GM12878 (cell line): Measurements from ENCODE around the gene PSMA2. TPM values are rescaled to one million over a fixed set of nuclear protein-coding genes. Genes with fewer than 3 reads are reported as not detected.
A peak's percentile ranks its signal among the peaks of the same experiment; 100 is the strongest.

Source experiments
- ATAC-seq: fragments of 200-7000 bp; cut with Tn5 transposase; 3 replicates; pipeline ENCODE4 v1.9.1; 2020; ENCODE audit warnings: mild to moderate bottlenecking, moderate library complexity
- BruUV-seq: library from RNA; stranded (reverse); fragments of 400-500 nt; replicated peaks from 2 replicates; lab custom pipeline; 2021; lab: Mats Ljungman, UMichigan
- CTCF ChIA-PET: fragments of 300-600 bp; sonication (Branson Sonifier 250); formaldehyde crosslinking; extraction: SDS; loops from one replicate; lab custom pipeline; 2021; ENCODE audit warnings: inconsistent platforms; lab: Yijun Ruan, JAX
- POLR2A ChIA-PET: fragments of 350-600 bp; formaldehyde crosslinking; extraction: SDS; loops from one replicate; lab custom pipeline; 2021; ENCODE audit warnings: inconsistent platforms; lab: Charles Lee
- RAD21 ChIA-PET: fragments of 300-600 bp; sonication (Branson Sonifier 250); formaldehyde crosslinking; loops from one replicate; lab custom pipeline; 2023; ENCODE audit warnings: antibody characterized with exemption; ENCODE audit not compliant: unreplicated experiment; lab: Charles Lee
- SMC1A ChIA-PET: fragments of 300-600 bp; sonication (Branson Sonifier 250); formaldehyde crosslinking; loops from one replicate; lab custom pipeline; 2023; ENCODE audit not compliant: unreplicated experiment, uncharacterized antibody; lab: Charles Lee
- DNase-seq: peaks from one replicate; pipeline ENCODE4 v3.0.0-alpha.2; 2011; ENCODE audit warnings: low read depth, low spot score
- FAIRE-seq: peaks from 3 replicates; lab custom pipeline; 2011; peaks lifted over from hg19 to GRCh38; lab: Jason Lieb, UNC
- H2AFZ ChIP-seq: 2 replicates; pipeline ENCODE4 v1.6.0; 2011; ENCODE audit warnings: low read depth, low read length, control low read depth; ENCODE audit not compliant: control insufficient read depth
- H3K27ac ChIP-seq: 2 replicates; pipeline ENCODE4 v1.5.1; 2011; ENCODE audit warnings: control low read depth; ENCODE audit not compliant: control insufficient read depth, insufficient read depth
- H3K27me3 ChIP-seq, 2 experiments: replicated peaks in 1 of 2; 2 replicates each; pipeline versions ENCODE4 v1.6.0 to v1.6.1; 2011; ENCODE audit warnings: low read length in 1 of 2; ENCODE audit not compliant: control insufficient read depth in 2 of 2, insufficient read depth in 2 of 2
- H3K36me3 ChIP-seq, 2 experiments: 2 replicates each; pipeline ENCODE4 v1.5.1; 2011; ENCODE audit warnings: low read length in 1 of 2; ENCODE audit not compliant: control insufficient read depth in 2 of 2, insufficient read depth in 2 of 2
- H3K4me1 ChIP-seq: 2 replicates; pipeline ENCODE4 v1.6.1; 2011; ENCODE audit warnings: mild to moderate bottlenecking, low read length, moderate library complexity, mixed read lengths; ENCODE audit not compliant: control insufficient read depth, insufficient read depth
- H3K4me2 ChIP-seq: 2 replicates; pipeline ENCODE4 v1.6.0; 2011; ENCODE audit warnings: control low read depth; ENCODE audit not compliant: control insufficient read depth, insufficient read depth
- H3K4me3 ChIP-seq: fragments of 200-600 bp; sonication (generic); 2 replicates; pipeline ENCODE4 v1.5.1; 2016
- H3K79me2 ChIP-seq: 2 replicates; pipeline ENCODE4 v1.6.0; 2011; ENCODE audit warnings: low read length; ENCODE audit not compliant: control insufficient read depth, insufficient read depth
- H3K9ac ChIP-seq: 2 replicates; pipeline ENCODE4 v1.8.0; 2011; ENCODE audit warnings: low read length, control low read depth, mixed read lengths; ENCODE audit not compliant: control insufficient read depth, insufficient read depth
- H3K9me3 ChIP-seq: replicated peaks from 3 replicates; pipeline ENCODE4 v1.5.1; 2011; ENCODE audit warnings: mild to moderate bottlenecking, low read length; ENCODE audit not compliant: control insufficient read depth, insufficient read depth
- H4K20me1 ChIP-seq: 2 replicates; pipeline ENCODE4 v1.6.0; 2011; ENCODE audit not compliant: control insufficient read depth, insufficient read depth
- BCL11A ChIP-seq: IDR thresholded peaks from 2 replicates; pipeline ENCODE4 v1.6.1; 2011; ENCODE audit warnings: low read depth, low read length
- BHLHE40 ChIP-seq, 2 experiments: fragments of 450-650 bp in 1 of 2; IDR thresholded peaks; 2 replicates each; pipeline ENCODE4 v1.6.1; 2011 to 2017; ENCODE audit warnings: low read depth in 2 of 2, borderline replicate concordance in 1 of 2, improper control_type of control experiment in 1 of 2, low read length in 1 of 2, mild to moderate bottlenecking in 1 of 2
- CBX3 ChIP-seq: fragments of 200-600 bp; sonication (generic); IDR thresholded peaks from 2 replicates; pipeline ENCODE4 v1.6.1; 2016; ENCODE audit warnings: low read depth, borderline replicate concordance
- CBX5 ChIP-seq: sonication (generic); IDR thresholded peaks from 2 replicates; pipeline ENCODE4 v1.6.1; 2016; ENCODE audit warnings: low read depth, moderate library complexity, mild to moderate bottlenecking, inconsistent platforms
- KAT2A ChIP-seq: conservative IDR thresholded peaks from 2 replicates; pipeline ENCODE4 v1.6.1; 2011; ENCODE audit warnings: low read depth, low read length; ENCODE audit not compliant: control insufficient read depth
- MXI1 ChIP-seq: fragments of 150-350 bp; IDR thresholded peaks from 2 replicates; pipeline ENCODE4 v1.6.1; 2011; ENCODE audit warnings: low read depth, mild to moderate bottlenecking, inconsistent platforms, low read length, improper control_type of control experiment
- MYB ChIP-seq: fragments of 150-350 bp; IDR thresholded peaks from 2 replicates; pipeline ENCODE4 v1.6.1; 2014; ENCODE audit warnings: mild to moderate bottlenecking, low read depth, low read length, borderline replicate concordance
- NR2F1 ChIP-seq: fragments of 450-650 bp; conservative IDR thresholded peaks from 2 replicates; pipeline ENCODE4 v1.6.1; 2017; ENCODE audit warnings: mild to moderate bottlenecking
- PAX5 ChIP-seq: IDR thresholded peaks from 2 replicates; pipeline ENCODE4 v1.6.1; 2011; ENCODE audit warnings: low read depth, low read length, borderline replicate concordance
- PBX3 ChIP-seq: IDR thresholded peaks from 2 replicates; pipeline ENCODE4 v1.6.1; 2011; ENCODE audit warnings: mild to moderate bottlenecking, low read depth, low read length, moderate library complexity; ENCODE audit not compliant: insufficient replicate concordance
- POU2F2 ChIP-seq: IDR thresholded peaks from 3 replicates; pipeline ENCODE4 v1.6.1; 2011; ENCODE audit warnings: low read depth, mild to moderate bottlenecking, low read length, borderline replicate concordance
- RAD51 ChIP-seq: fragments of 450-650 bp; IDR thresholded peaks from 2 replicates; pipeline ENCODE4 v1.6.1; 2016; ENCODE audit warnings: moderate library complexity, mild to moderate bottlenecking, inconsistent platforms
- RB1 ChIP-seq: fragments of 450-650 bp; formaldehyde crosslinking; IDR thresholded peaks from 2 replicates; pipeline ENCODE4 v1.6.1; 2017; ENCODE audit warnings: mild to moderate bottlenecking, borderline replicate concordance
- SIX5 ChIP-seq: IDR thresholded peaks from 2 replicates; pipeline ENCODE4 v1.6.1; 2011; ENCODE audit warnings: mild to moderate bottlenecking, low read depth, low read length, moderate library complexity; ENCODE audit not compliant: severe bottlenecking
- USF1 ChIP-seq: IDR thresholded peaks from 2 replicates; pipeline ENCODE4 v1.6.1; 2011; ENCODE audit warnings: borderline replicate concordance, low read depth, mild to moderate bottlenecking, moderate library complexity, mixed read lengths, low read length; ENCODE audit not compliant: insufficient read depth; ENCODE audit errors: extremely low read length
- ZNF622 ChIP-seq: fragments of 450-650 bp; IDR thresholded peaks from 2 replicates; pipeline ENCODE4 v1.6.1; 2017; ENCODE audit warnings: mild to moderate bottlenecking, inconsistent platforms
- ZZZ3 ChIP-seq: IDR thresholded peaks from 2 replicates; pipeline ENCODE4 v1.6.1; 2011; ENCODE audit warnings: low read depth; ENCODE audit not compliant: control insufficient read depth, insufficient read length
- WGBS: methylation state at CpG from one replicate; pipeline ENCODE4 v1.1.6; 2016; ENCODE audit warnings: low lambda C conversion rate; ENCODE audit not compliant: insufficient replicate concordance, insufficient coverage; ENCODE audit errors: missing lambda C conversion rate; 5-methylcytosine and 5-hydroxymethylcytosine counted together
- in situ Hi-C: fragments of 300-500 bp; cut with MboI; formaldehyde crosslinking; loops from 9 replicates; pipeline ENCODE4 v1.14.3; 2018; ENCODE audit warnings: mixed read lengths
- intact Hi-C: fragments of 100-400 bp; cut with micrococcal nuclease; formaldehyde crosslinking; loops from one replicate; pipeline ENCODE4 v1.14.2; 2022; ENCODE audit not compliant: unreplicated experiment
- polyA plus RNA-seq, 11 experiments: library from polyadenylated mRNA; depleted of rRNA in 4 of 11; unstranded in 6 of 11; stranded (reverse) in 5 of 11; fragments of >200 nt; fragmentation: Nextera tagmentation in 4 of 11; fragmentation: Illumina TruSeq in 1 of 11; extraction: Ambion mirVana in 4 of 11; extraction: Trizol in 1 of 11; gene quantifications; 1 replicate in 1 of 11; 2 replicates in 10 of 11; pipeline versions ENCODE4 v1.2.1 to v1.2.3, GENCODE V29; 2011 to 2016; ENCODE audit warnings: inconsistent platforms in 2 of 11, missing spikeins in 2 of 11, low read depth in 1 of 11
- total RNA-seq, 4 experiments: library from RNA; depleted of rRNA in 3 of 4; stranded (reverse); fragments of >200 nt in 3 of 4; fragmentation: Illumina TruSeq in 1 of 4; extraction: Trizol in 1 of 4; gene quantifications; 2 replicates each; pipeline versions ENCODE4 v1.2.1 to v1.2.3, GENCODE V29; 2013 to 2021
- TF ChIP-seq, protein P1 (sequence below): IDR thresholded peaks from 2 replicates; pipeline ENCODE4 v1.6.1; 2011; ENCODE audit warnings: low read depth, low read length, improper control_type of control experiment, borderline replicate concordance

The PSMA2 gene
- total and polyA plus RNA-seq, 10 of the 15 experiments (the other 5 are each of a cell fraction or from before 2014, with no cell fraction given), result 129 to 1,223 (median 317) TPM

- TF ChIP-seq, protein P1, sequence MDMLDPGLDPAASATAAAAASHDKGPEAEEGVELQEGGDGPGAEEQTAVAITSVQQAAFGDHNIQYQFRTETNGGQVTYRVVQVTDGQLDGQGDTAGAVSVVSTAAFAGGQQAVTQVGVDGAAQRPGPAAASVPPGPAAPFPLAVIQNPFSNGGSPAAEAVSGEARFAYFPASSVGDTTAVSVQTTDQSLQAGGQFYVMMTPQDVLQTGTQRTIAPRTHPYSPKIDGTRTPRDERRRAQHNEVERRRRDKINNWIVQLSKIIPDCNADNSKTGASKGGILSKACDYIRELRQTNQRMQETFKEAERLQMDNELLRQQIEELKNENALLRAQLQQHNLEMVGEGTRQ, result no peak
- no peak for TF ChIP-seq POU2F2
- no peak for TF ChIP-seq RB1
- no peak for TF ChIP-seq ZNF622
- TF ChIP-seq CBX3, result no peak
- no peak for TF ChIP-seq MXI1
- TF ChIP-seq CBX5, result no peak
- TF ChIP-seq USF1, result no peak
- TF ChIP-seq BCL11A, result no peak
- no peak for TF ChIP-seq NR2F1
- TF ChIP-seq RAD51, result no peak
Measured at GRCh38 chr7:42931447-42931833, 534 bp downstream of the PSMA2 start (continued).

DNA sequence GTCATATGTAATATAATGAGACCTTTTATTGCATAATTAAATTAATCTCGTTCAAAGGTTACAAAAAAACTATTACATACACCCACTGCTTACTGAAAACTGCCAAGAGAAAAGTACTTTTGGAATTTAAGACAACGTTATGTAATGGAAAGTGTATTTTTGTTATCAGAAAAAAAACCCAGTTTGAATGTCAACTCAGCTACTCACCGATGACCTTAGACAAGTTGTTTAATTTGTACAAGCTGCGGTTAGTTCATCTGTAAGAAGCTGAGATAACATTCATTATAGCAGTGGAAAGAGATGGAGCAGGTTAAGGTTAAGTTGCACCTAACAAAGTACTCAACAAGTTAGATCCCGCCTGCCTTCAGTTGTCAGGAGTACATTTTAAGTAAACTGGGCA lies 1.1 kb downstream of the PSMA2 start:
- Histone ChIP-seq H3K9me3 (no peaks in the 10 kb centered on the region), H2AFZ (no peak overlapping the region), H3K36me3 (0 out of 4 replicates have a peak, but pooled peaks cover 0 to 9% of the 10 kb centered on the region in 2 experiments), H3K4me2 (peak overlapping the region; percentile 82), H4K20me1 (peaks cover 5% of the 10 kb centered on the region), H3K27ac (peak overlapping the region; percentile 86), H3K79me2 (peaks cover 94% of the 10 kb centered on the region), H3K4me1 (peaks cover 15% of the 10 kb centered on the region; the same call in 1 of the 2 replicates), H3K27me3 (no peaks in the 10 kb centered on the region), H3K9ac (peak overlapping the region; percentile 88), H3K4me3 (peak overlapping the region; percentile 94)
- ChIA-PET SMC1A (interaction anchor here (0.7 to 5.8 kb wide), 9 partner anchors 9 to 654 kb away, joined by 3 to 42 read pairs (median 7); partner anchors contain the start of gene C7orf25), CTCF (interaction anchor here (0.5 to 3.6 kb wide), 5 partner anchors 10 to 652 kb away, joined by 4 to 13 read pairs (median 6); partner anchors contain the start of gene STK17A), RAD21 (interaction anchor here (4.7 kb wide), 1 partner anchor 11 kb away, joined by 20 read pairs; no protein-coding TSS in a partner anchor), POLR2A (interaction anchor here (1.8 to 6.1 kb wide), 4 partner anchors 8 to 19 kb away, joined by 5 to 50 read pairs (median 9); partner anchors contain the start of gene C7orf25)
- in situ Hi-C loops (loop anchor here (10.0 kb wide), 3 partner anchors 644 to 904 kb away; partner anchors contain the start of gene COA1), intact Hi-C loops (loop anchor here (5.0 to 10.0 kb wide), 2 partner anchors 656 to 794 kb away; partner anchors contain the start of gene COA1)
- under 1% methylated on average over 5 of the region's 5 CpGs for WGBS
- FAIRE-seq (no peak), DNase-seq (no peak), ATAC-seq (no peak)
- BruUV-seq, result no TSS peak
- TF ChIP-seq KAT2A, result no peak
- no peak for TF ChIP-seq BHLHE40 (IDR thresholded peaks at IDR 0.05; ENCODE audit: borderline replicate concordance in 1 of 2, low read depth in 2 of 2, low read length in 1 of 2)
- TF ChIP-seq SIX5, result no peak
- TF ChIP-seq NR2F1, result no peak
- TF ChIP-seq PBX3, result no peak
- no peak for TF ChIP-seq MYB
- no peak for TF ChIP-seq ZZZ3
- TF ChIP-seq PAX5, result no peak
- TF ChIP-seq USF1, result no peak
